ENCODE results near the gene TMEM258.

DNA sequence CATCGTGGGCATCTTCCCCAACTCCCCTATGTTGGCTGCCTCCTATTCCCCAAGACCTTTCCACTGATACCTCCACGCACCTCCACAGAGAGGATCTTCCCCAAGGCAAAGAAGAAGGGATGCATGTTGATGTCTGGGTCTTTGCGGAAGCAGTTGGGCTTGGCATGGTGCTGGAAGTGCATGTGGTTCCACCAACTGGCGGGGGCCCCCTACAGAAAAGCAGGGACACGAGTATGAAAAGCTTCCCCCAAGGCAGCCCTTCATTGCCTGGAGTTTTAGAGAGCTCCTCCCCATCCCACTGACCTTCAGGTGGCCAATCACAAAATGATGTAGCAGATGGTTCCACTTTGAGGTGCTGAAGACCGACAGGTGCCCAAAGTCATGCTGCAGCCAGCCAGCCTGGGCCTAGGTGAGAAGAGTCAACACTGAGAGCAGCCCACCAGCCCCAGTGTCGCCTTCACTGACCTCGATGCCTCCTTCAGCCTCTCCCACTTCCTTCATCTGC, 18.3 kb upstream of the TMEM258 start:
- TF ChIP-seq EZH2 (IDR thresholded peaks at IDR 0.05; ENCODE audit: low read length, unreplicated experiment) = no peak
- no peak for TF ChIP-seq CTCF (conservative IDR thresholded peaks at IDR 0.05; ENCODE audit: low read depth, low read length)
